ENCODE data around the gene RASSF1. TPM values are rescaled to one million over a fixed set of nuclear protein-coding genes. Genes with fewer than 3 reads are reported as not detected.

The RASSF1 gene
- total and polyA plus RNA-seq, 2 of the 13 experiments (the other 11 are each of a cell fraction or from before 2014, with no cell fraction given) = 10.2 to 27.5 TPM

DNA sequence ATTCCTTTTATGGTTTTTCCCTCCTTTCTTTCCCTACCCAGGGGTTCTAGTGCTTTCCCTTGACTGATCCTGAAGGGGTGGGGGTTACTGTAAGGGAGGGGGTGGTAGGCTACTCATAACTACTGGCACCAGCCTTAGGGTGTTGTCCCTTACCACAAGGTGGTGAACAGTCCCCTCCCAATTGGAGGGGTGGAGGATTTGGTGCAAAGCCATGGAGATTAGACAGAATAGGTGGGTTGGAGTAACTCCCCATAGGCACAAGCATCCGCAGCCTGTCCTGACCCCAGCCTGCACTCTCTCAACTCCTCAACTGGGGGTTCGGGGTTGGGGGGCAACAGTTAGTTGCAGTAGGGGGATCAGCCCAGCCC, 15.5 kb downstream of the RASSF1 start (continued):
- TF ChIP-seq ZNF557 (CRISPR knock-in tag; IDR thresholded peaks at IDR 0.05) = no peak
- TF ChIP-seq, protein P1, sequence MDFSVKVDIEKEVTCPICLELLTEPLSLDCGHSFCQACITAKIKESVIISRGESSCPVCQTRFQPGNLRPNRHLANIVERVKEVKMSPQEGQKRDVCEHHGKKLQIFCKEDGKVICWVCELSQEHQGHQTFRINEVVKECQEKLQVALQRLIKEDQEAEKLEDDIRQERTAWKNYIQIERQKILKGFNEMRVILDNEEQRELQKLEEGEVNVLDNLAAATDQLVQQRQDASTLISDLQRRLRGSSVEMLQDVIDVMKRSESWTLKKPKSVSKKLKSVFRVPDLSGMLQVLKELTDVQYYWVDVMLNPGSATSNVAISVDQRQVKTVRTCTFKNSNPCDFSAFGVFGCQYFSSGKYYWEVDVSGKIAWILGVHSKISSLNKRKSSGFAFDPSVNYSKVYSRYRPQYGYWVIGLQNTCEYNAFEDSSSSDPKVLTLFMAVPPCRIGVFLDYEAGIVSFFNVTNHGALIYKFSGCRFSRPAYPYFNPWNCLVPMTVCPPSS (IDR thresholded peaks at IDR 0.05) = no peak
- TF ChIP-seq, protein P2, sequence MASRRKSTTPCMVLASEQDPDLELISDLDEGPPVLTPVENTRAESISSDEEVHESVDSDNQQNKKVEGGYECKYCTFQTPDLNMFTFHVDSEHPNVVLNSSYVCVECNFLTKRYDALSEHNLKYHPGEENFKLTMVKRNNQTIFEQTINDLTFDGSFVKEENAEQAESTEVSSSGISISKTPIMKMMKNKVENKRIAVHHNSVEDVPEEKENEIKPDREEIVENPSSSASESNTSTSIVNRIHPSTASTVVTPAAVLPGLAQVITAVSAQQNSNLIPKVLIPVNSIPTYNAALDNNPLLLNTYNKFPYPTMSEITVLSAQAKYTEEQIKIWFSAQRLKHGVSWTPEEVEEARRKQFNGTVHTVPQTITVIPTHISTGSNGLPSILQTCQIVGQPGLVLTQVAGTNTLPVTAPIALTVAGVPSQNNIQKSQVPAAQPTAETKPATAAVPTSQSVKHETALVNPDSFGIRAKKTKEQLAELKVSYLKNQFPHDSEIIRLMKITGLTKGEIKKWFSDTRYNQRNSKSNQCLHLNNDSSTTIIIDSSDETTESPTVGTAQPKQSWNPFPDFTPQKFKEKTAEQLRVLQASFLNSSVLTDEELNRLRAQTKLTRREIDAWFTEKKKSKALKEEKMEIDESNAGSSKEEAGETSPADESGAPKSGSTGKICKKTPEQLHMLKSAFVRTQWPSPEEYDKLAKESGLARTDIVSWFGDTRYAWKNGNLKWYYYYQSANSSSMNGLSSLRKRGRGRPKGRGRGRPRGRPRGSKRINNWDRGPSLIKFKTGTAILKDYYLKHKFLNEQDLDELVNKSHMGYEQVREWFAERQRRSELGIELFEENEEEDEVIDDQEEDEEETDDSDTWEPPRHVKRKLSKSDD (CRISPR knock-in tag; IDR thresholded peaks at IDR 0.05; ENCODE audit: low read depth) = no peak
- TF ChIP-seq, protein P3, sequence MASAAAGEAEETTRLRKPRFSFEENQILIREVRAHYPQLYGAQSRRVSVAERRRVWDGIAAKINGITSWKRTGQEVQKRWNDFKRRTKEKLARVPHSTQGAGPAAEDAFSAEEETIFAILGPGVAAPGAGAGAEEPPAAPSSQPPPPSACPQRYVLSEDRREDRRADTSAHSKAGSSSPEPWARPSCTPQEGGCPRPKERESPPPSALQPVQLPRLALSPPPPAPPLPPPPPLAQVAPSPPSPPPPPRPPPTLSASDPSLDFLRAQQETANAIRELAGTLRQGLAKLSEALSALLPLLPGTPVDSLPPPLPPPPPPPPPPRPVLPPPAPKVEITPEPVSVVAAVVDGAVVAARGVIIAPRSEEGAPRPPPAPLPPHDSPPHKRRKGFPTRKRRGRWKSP (CRISPR knock-in tag; IDR thresholded peaks at IDR 0.05) = no peak
- no peak for TF ChIP-seq HOXA5 (CRISPR knock-in tag; IDR thresholded peaks at IDR 0.05)
- TF ChIP-seq TCF12 (IDR thresholded peaks at IDR 0.05) = no peak
- no peak for TF ChIP-seq TCF12 (CRISPR knock-in tag; IDR thresholded peaks at IDR 0.05)
- no peak for TF ChIP-seq ZNF260 (CRISPR knock-in tag; IDR thresholded peaks at IDR 0.05; ENCODE audit: borderline replicate concordance, low read depth)
- no peak for TF ChIP-seq GATAD2A (CRISPR knock-in tag; IDR thresholded peaks at IDR 0.05)
- TF ChIP-seq ZNF563 (CRISPR knock-in tag; IDR thresholded peaks at IDR 0.05) = no peak
- TF ChIP-seq, protein P4, sequence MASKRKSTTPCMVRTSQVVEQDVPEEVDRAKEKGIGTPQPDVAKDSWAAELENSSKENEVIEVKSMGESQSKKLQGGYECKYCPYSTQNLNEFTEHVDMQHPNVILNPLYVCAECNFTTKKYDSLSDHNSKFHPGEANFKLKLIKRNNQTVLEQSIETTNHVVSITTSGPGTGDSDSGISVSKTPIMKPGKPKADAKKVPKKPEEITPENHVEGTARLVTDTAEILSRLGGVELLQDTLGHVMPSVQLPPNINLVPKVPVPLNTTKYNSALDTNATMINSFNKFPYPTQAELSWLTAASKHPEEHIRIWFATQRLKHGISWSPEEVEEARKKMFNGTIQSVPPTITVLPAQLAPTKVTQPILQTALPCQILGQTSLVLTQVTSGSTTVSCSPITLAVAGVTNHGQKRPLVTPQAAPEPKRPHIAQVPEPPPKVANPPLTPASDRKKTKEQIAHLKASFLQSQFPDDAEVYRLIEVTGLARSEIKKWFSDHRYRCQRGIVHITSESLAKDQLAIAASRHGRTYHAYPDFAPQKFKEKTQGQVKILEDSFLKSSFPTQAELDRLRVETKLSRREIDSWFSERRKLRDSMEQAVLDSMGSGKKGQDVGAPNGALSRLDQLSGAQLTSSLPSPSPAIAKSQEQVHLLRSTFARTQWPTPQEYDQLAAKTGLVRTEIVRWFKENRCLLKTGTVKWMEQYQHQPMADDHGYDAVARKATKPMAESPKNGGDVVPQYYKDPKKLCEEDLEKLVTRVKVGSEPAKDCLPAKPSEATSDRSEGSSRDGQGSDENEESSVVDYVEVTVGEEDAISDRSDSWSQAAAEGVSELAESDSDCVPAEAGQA (IDR thresholded peaks at IDR 0.05; ENCODE audit: low read depth) = no peak
- TF ChIP-seq, protein P4 (CRISPR knock-in tag; IDR thresholded peaks at IDR 0.05; ENCODE audit: borderline replicate concordance) = no peak
